Measurements from ENCODE around the gene AUTS2.
A peak's percentile ranks its signal among the peaks of the same experiment; 100 is the strongest.

AUTS2 gene

GRCh38 chr7:70681469-70682350, 1083.4 kb downstream of the AUTS2 start:
- DNase-seq (ENCODE audit: low read depth in 3 of 3): no peak

GRCh38 chr7:70684173-70684572, 1085.9 kb downstream of the AUTS2 start:
- no peak for DNase-seq (ENCODE audit: low read depth in 3 of 3)

- DNase-seq (ENCODE audit: low read depth in 3 of 3): no peak
Measured at GRCh38 chr7:70693321-70693685, 1095.0 kb downstream of the AUTS2 start.

- peak in 2 of 3 experiments; percentile 21 to 34 for DNase-seq (ENCODE audit: low read depth in 3 of 3)
Measured at GRCh38 chr7:70693686-70694433, 1095.6 kb downstream of the AUTS2 start.

- no peak for DNase-seq (ENCODE audit: low read depth in 3 of 3)
Measured at GRCh38 chr7:70694434-70694970, 1096.2 kb downstream of the AUTS2 start.

GRCh38 chr7:70694971-70695794, 1096.9 kb downstream of the AUTS2 start:
- no peak for DNase-seq (ENCODE audit: low read depth in 3 of 3)

- DNase-seq (ENCODE audit: low read depth in 3 of 3): no peak
Measured at GRCh38 chr7:70695795-70696083, 1097.5 kb downstream of the AUTS2 start.

GRCh38 chr7:70696201-70696754, 1098.0 kb downstream of the AUTS2 start:
- DNase-seq (ENCODE audit: low read depth in 3 of 3): no peak

- no peak for DNase-seq (ENCODE audit: low read depth in 3 of 3)
Measured at GRCh38 chr7:70698219-70698832, 1100.1 kb downstream of the AUTS2 start.

- no peak for DNase-seq (ENCODE audit: low read depth in 3 of 3)
Measured at GRCh38 chr7:70699271-70699670, 1101.0 kb downstream of the AUTS2 start.

GRCh38 chr7:70700055-70700940, 1102.0 kb downstream of the AUTS2 start:
- DNase-seq (ENCODE audit: low read depth in 3 of 3): no peak

GRCh38 chr7:70700941-70701425, 1102.7 kb downstream of the AUTS2 start:
- no peak for DNase-seq (ENCODE audit: low read depth in 3 of 3)

- DNase-seq (ENCODE audit: low read depth in 3 of 3): no peak
Measured at GRCh38 chr7:70701477-70701876, 1103.2 kb downstream of the AUTS2 start.

- DNase-seq (ENCODE audit: low read depth in 3 of 3): no peak
Measured at GRCh38 chr7:70701991-70702390, 1103.7 kb downstream of the AUTS2 start.

- no peak for DNase-seq (ENCODE audit: low read depth in 3 of 3)
Measured at GRCh38 chr7:70703785-70704184, 1105.5 kb downstream of the AUTS2 start.

- no peak for DNase-seq (ENCODE audit: low read depth in 3 of 3)
Measured at GRCh38 chr7:70704831-70705346, 1106.6 kb downstream of the AUTS2 start.

- no peak for DNase-seq (ENCODE audit: low read depth in 3 of 3)
Measured at GRCh38 chr7:70706204-70706603, 1107.9 kb downstream of the AUTS2 start.

GRCh38 chr7:70706698-70707097, 1108.4 kb downstream of the AUTS2 start:
- no peak for DNase-seq (ENCODE audit: low read depth in 3 of 3)

GRCh38 chr7:70707823-70708243, 1109.6 kb downstream of the AUTS2 start:
- DNase-seq (ENCODE audit: low read depth in 3 of 3): no peak

GRCh38 chr7:70710011-70710480, 1111.8 kb downstream of the AUTS2 start:
- no peak for DNase-seq (ENCODE audit: low read depth in 3 of 3)
